HepG2 (cell line): ENCODE results near the gene CPAMD8. TPM values are rescaled to one million over a fixed set of nuclear protein-coding genes. Genes with fewer than 3 reads are reported as not detected.

ENCODE experiments used
- AKNA ChIP-seq: sonication (generic); formaldehyde crosslinking; IDR thresholded peaks from 2 replicates; pipeline ENCODE4 v1.4.0; 2020; ENCODE audit warnings: missing genetic modification reagents, borderline replicate concordance
- DZIP1 ChIP-seq: sonication (generic); formaldehyde crosslinking; IDR thresholded peaks from 2 replicates; pipeline ENCODE4 v1.5.0; 2020; ENCODE audit warnings: mild to moderate bottlenecking, missing genetic modification reagents
- ERF ChIP-seq: IDR thresholded peaks from 2 replicates; pipeline ENCODE4 v1.6.1; 2018; ENCODE audit warnings: missing biosample characterization, missing genetic modification reagents
- HMGXB3 ChIP-seq: sonication (generic); formaldehyde crosslinking; IDR thresholded peaks from 2 replicates; pipeline ENCODE4 v1.4.0; 2020; ENCODE audit warnings: missing genetic modification reagents, borderline replicate concordance
- HOXD1 ChIP-seq: sonication (generic); formaldehyde crosslinking; IDR thresholded peaks from 2 replicates; pipeline ENCODE4 v1.5.0; 2020; ENCODE audit warnings: missing genetic modification reagents
- IRX3 ChIP-seq: sonication (generic); formaldehyde crosslinking; IDR thresholded peaks from 2 replicates; pipeline ENCODE4 v1.8.1; 2023; ENCODE audit warnings: mild to moderate bottlenecking, low read depth, missing genetic modification reagents, borderline replicate concordance
- ZBTB46 ChIP-seq: sonication (generic); formaldehyde crosslinking; IDR thresholded peaks from 2 replicates; pipeline ENCODE4 v1.4.0; 2020; ENCODE audit warnings: mild to moderate bottlenecking, missing genetic modification reagents, borderline replicate concordance
- ZNF101 ChIP-seq: sonication (generic); formaldehyde crosslinking; IDR thresholded peaks from 2 replicates; pipeline ENCODE4 v1.4.0; 2020; ENCODE audit warnings: mild to moderate bottlenecking, low read depth, missing genetic modification reagents, borderline replicate concordance
- polyA plus RNA-seq, 8 experiments: library from polyadenylated mRNA; depleted of rRNA in 3 of 8; stranded (reverse) in 7 of 8; unstranded in 1 of 8; fragments of >200 nt; fragmentation: Illumina TruSeq in 4 of 8; extraction: Trizol in 4 of 8; gene quantifications; 2 replicates each; pipeline versions ENCODE4 v1.2.1 to v1.2.3, GENCODE V29; 2011 to 2016; ENCODE audit warnings: low read depth in 4 of 8, missing spikeins in 1 of 8, mixed read lengths in 1 of 8; ENCODE audit not compliant: insufficient read depth in 1 of 8
- total RNA-seq, 5 experiments: library from RNA; depleted of rRNA; stranded (reverse); fragments of >200 nt; fragmentation: Illumina TruSeq; extraction: Trizol; gene quantifications; 2 replicates each; pipeline ENCODE4 v1.2.3, GENCODE V29; 2016; ENCODE audit warnings: low read depth in 1 of 5

The CPAMD8 gene
- total and polyA plus RNA-seq, 2 of the 13 experiments (the other 11 are each of a cell fraction or from before 2014, with no cell fraction given), result 0.29 to 0.34 TPM

GRCh38 chr19:16893686-16893989, 133.0 kb downstream of the CPAMD8 start (continued):
- TF ChIP-seq ZBTB46 (no peak), HOXD1 (CRISPR knock-in tag) (no peak), AKNA (CRISPR knock-in tag) (no peak), HMGXB3 (CRISPR knock-in tag) (peak; percentile 34; the same call in 1 of the 2 replicates), ERF (CRISPR knock-in tag) (peak; percentile 18; the same call in 1 of the 2 replicates), DZIP1 (CRISPR knock-in tag) (no peak), ZNF101 (no peak), IRX3 (CRISPR knock-in tag) (no peak)
